ENCODE data around the gene SUPT16H. TPM values are rescaled to one million over a fixed set of nuclear protein-coding genes. Genes with fewer than 3 reads are reported as not detected.

Gene SUPT16H
- total RNA-seq, 1 donor from 2014 or later = 77.8 TPM

DNA sequence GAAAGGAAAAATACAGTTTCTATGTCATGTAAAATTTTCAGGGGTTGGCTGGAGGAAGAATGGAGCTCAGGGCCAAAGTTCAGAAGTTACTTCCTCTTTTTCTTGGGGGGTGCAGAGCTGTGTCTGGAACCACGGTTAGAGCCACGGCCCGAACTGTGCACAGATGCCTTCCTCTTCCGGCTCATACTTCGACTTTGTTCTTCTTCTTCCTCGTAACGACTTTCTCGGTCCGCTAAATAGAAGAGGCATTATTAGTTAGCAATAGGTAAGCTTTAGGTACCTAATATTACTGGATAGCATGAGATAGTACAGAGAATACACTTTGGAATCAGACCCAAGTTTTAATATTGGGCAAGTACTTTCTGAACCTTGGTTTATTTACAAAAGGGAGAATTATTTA, 31.2 kb downstream of the SUPT16H start:
- no peak for DNase-seq (ENCODE audit: low read depth)
- H3K4me3 ChIP-seq (ENCODE audit: low read depth, low read length) = no peak overlapping the region
- no peaks in the 10 kb centered on the region for H3K36me3 ChIP-seq (ENCODE audit: control insufficient read depth, insufficient read depth, low read length)
- TF ChIP-seq, protein P1, sequence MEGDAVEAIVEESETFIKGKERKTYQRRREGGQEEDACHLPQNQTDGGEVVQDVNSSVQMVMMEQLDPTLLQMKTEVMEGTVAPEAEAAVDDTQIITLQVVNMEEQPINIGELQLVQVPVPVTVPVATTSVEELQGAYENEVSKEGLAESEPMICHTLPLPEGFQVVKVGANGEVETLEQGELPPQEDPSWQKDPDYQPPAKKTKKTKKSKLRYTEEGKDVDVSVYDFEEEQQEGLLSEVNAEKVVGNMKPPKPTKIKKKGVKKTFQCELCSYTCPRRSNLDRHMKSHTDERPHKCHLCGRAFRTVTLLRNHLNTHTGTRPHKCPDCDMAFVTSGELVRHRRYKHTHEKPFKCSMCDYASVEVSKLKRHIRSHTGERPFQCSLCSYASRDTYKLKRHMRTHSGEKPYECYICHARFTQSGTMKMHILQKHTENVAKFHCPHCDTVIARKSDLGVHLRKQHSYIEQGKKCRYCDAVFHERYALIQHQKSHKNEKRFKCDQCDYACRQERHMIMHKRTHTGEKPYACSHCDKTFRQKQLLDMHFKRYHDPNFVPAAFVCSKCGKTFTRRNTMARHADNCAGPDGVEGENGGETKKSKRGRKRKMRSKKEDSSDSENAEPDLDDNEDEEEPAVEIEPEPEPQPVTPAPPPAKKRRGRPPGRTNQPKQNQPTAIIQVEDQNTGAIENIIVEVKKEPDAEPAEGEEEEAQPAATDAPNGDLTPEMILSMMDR (IDR thresholded peaks at IDR 0.05; ENCODE audit: insufficient read depth, low read length, poor library complexity, severe bottlenecking) = no peak
- H3K27me3 ChIP-seq (ENCODE audit: control insufficient read depth, insufficient read depth, low read length) = no peaks in the 10 kb centered on the region

DNA sequence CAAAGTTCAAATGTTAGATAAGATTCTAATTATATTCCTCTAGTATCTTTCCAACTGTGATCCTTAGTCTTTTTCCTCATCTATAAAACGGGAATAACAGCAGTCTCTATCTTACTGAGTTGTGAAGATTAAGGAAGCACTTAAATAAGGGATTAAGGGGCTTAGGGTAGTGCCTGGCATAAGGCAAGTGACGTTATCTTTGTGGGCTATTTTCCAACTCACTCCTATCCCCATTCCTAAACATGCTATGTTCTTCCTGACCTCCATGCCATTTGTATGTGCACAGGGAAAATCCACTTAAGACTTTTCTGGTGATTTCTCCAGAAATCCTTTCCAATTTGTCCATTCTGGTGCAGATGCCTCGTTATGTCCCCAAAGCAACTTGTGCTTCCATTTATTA, 33.3 kb downstream of the SUPT16H start:
- H3K4me3 ChIP-seq (ENCODE audit: low read depth, low read length) = no peak overlapping the region
- DNase-seq (ENCODE audit: low read depth) = no peak
- TF ChIP-seq, protein P1 (IDR thresholded peaks at IDR 0.05; ENCODE audit: insufficient read depth, low read length, poor library complexity, severe bottlenecking) = no peak
- no peaks in the 10 kb centered on the region for H3K27me3 ChIP-seq (ENCODE audit: control insufficient read depth, insufficient read depth, low read length)
- H3K36me3 ChIP-seq (ENCODE audit: control insufficient read depth, insufficient read depth, low read length) = no peaks in the 10 kb centered on the region

DNA sequence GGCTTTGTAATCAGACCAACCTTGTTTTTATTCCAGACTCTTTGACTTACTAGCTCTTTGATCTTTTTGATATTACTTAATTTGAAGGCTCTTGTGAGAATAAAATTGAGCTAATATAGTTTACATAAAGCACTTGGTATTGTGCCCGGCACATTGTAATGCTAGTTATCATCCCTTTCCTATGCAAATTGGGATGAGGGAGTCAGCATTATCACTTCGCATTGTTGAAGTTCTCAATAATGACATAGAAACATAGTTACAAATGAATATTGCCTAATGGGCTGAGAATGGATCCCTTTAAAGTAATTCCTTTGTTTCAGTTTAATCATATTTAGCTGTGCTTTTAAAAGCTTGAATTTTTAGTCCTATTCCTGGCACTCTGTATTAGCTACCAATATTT, 36.6 kb downstream of the SUPT16H start:
- DNase-seq (ENCODE audit: low read depth) = no peak

DNA sequence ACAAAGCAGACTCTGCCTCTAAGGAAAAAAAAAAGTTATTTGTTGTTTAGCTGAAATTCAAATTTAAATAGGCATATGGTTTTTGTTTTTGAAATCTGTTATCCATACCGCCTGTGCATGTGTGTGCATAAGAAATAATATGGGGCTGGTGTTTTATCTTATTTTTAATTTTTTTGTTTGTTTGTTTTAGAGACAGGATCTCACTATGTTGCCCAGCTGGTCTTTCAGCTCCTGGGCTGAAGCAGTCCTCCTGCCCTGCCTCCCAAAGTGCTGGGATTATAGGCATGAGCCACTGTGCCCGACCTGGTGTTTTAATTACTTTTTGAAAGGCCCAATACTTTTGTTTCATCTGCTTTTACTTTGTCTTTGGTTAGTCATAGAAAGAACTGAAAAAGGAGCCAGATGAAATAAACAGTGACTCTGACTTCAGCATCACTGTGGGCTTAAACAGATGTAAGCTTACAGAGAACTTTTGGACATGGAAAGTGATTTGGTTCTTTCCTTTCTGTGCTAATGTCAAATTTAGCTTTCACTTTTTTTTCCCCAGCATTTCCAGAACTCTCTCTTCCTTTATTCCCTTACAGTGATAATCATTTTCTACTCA, 37.2 kb downstream of the SUPT16H start:
- Histone ChIP-seq H3K4me3 (ENCODE audit: low read depth, low read length) (no peak overlapping the region), H3K36me3 (ENCODE audit: control insufficient read depth, insufficient read depth, low read length) (no peaks in the 10 kb centered on the region), H3K27me3 (ENCODE audit: control insufficient read depth, insufficient read depth, low read length) (no peaks in the 10 kb centered on the region)
- TF ChIP-seq, protein P1 (IDR thresholded peaks at IDR 0.05; ENCODE audit: insufficient read depth, low read length, poor library complexity, severe bottlenecking) = no peak
- no peak for DNase-seq (ENCODE audit: low read depth)

More for the DNA sequence above, 36.6 kb downstream of the SUPT16H start:
- H3K4me3 ChIP-seq (ENCODE audit: low read depth, low read length) = no peak overlapping the region
- no peaks in the 10 kb centered on the region for H3K36me3 ChIP-seq (ENCODE audit: control insufficient read depth, insufficient read depth, low read length)
- H3K27me3 ChIP-seq (ENCODE audit: control insufficient read depth, insufficient read depth, low read length) = no peaks in the 10 kb centered on the region
- TF ChIP-seq, protein P1 (IDR thresholded peaks at IDR 0.05; ENCODE audit: insufficient read depth, low read length, poor library complexity, severe bottlenecking) = no peak

DNA sequence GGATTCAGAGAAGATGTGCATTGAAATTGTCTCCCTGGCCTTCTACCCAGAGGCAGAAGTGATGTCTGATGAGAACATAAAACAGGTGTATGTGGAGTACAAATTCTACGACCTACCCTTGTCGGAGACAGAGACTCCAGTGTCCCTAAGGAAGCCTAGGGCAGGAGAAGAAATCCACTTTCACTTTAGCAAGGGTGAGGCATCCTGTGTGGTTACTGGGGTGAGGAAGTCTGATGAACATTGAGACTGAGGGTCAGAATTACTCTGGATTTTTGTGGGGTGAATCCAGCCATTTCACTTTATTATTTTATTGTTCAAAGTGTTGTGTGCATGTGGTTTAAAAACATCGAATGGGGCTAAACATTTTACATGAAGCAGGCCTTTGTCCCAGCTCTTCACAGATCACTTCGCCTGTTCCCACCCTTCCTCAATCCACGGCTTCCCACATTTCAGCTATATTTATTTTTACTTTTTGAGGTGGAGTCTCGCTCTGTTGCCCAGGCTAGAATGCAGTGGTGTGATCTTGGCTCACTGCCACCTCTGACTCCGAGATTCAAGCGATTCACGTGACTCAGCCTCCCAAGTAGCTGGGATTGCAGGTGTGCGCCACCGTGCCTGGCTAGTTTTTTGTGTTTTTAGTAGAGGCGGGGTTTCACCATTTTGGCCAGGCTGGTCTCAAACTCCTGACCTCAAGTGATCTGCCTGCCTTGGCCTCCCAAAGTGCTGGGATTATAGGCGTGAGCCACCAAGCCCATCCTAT, 40.6 kb downstream of the SUPT16H start:
- DNase-seq (ENCODE audit: low read depth) = no peak
- Histone ChIP-seq H3K27me3 (ENCODE audit: control insufficient read depth, insufficient read depth, low read length) (no peaks in the 10 kb centered on the region), H3K36me3 (ENCODE audit: control insufficient read depth, insufficient read depth, low read length) (no peaks in the 10 kb centered on the region), H3K4me3 (ENCODE audit: low read depth, low read length) (no peak overlapping the region)
- TF ChIP-seq, protein P1 (IDR thresholded peaks at IDR 0.05; ENCODE audit: insufficient read depth, low read length, poor library complexity, severe bottlenecking) = no peak

Measured in kidney epithelial cell (primary cell).